ENCODE measurements around the gene GP9.
"Not testable (repeated sequence)": the region's sequence is repeated elsewhere in the genome, so short reads cannot be mapped to it uniquely, and the experiment has no call there.

Gene GP9

GRCh38 chr3:129052675-129053074, 7.9 kb upstream of the GP9 start:
- no peak for DNase-seq

- no peak for DNase-seq
Measured at GRCh38 chr3:129054605-129055104, 5.9 kb upstream of the GP9 start.

- DNase-seq = no peak
Measured at GRCh38 chr3:129056451-129057173, 4.0 kb upstream of the GP9 start.

GRCh38 chr3:129057249-129057648, 3.3 kb upstream of the GP9 start:
- DNase-seq = no peak

GRCh38 chr3:129058441-129059200, 2.0 kb upstream of the GP9 start:
- no peak for DNase-seq

DNA sequence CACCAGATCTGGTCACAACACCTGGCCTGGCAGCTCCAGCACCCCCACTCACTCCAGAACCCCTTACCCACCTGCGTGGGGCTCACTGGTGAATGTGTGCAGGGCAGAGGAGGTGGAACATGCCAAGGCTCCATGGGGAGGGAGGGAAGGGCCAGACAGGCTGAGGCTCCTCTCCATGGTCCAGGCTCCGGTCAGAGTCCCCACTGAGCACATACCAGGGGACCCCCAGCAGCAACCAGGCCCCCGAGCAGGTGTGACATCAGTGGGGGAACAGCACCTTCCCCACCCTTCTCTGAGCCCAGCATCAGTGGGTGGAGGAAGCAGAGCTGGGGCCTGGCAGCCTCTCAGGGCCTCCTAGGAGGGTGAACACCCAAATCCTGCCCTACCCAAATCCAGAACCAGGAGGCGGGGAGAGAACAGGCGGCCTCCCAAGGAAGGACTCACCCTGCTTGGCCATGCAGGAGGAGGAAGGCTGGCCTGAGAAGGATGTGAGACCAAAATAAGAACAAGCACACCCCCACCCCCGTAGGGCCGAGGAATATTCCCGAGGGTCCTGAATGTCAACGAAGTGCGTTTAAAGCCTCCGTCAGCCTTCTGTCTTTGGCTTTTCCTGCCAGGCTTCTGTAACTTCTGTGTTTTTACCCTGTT, 1.1 kb upstream of the GP9 start:
- no peak for DNase-seq

- DNase-seq = no peak
Measured at GRCh38 chr3:129061023-129061887, 676 bp downstream of the GP9 start.

GRCh38 chr3:129061888-129062834, 1.6 kb downstream of the GP9 start:
- DNase-seq = no peak

DNA sequence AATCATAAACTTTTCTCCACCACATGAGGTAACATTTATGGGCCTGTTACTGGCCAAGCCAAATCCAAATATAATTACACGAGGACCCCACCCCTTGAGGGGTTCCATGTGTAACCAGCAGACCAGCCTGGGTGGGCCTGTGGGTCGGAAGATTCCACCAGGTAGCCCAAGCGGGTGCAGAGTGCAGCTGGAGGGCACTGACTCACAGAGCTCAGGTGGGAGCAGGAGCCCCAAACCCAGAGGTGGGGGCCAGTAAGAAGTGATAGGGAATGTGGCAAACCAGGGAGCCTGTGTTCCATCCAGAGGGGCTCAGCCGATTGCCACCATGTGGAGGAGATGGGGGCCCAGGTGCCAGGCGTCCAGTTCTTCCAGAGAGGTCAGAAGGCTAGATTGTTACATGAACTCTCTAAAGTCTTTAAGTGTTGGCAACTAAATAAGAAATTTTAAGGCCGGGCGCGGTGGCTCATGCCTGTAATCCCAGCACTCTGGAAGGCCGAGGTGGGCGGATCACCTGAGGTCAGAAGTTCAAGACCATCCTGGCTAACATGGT, 2.6 kb downstream of the GP9 start:
- no peak for DNase-seq

DNA sequence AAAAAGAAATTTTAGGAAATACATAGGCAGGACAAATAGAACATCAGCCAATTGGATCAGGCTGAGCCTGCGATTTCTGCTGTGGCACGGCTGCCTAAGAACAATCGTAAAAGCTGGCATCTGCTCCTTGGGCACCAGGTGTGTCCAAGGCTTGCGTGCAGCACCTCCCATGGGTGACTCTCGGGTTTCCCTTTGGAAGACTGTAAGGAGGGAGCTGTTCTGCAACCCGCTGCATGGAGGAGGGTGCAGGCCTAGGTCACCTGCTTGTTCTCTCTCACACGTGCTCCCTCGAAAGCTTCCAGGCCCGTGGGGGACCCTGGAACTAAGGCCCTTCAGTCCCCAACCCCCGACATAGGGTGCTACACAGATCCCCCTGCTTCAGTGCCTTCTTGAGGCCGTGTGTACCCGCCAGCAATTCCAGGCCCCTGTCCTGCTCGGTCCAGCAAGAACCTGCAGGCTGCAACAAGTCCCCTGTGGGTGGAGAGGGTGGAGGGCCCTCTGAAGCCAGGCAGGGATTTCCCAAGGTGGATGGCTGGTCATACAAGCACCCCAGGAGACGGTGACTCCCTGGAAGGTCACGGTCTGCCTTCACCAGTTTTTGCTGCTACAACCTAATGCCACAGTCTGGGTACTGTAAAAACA, 3.4 kb downstream of the GP9 start:
- peak; percentile 70 for DNase-seq

DNA sequence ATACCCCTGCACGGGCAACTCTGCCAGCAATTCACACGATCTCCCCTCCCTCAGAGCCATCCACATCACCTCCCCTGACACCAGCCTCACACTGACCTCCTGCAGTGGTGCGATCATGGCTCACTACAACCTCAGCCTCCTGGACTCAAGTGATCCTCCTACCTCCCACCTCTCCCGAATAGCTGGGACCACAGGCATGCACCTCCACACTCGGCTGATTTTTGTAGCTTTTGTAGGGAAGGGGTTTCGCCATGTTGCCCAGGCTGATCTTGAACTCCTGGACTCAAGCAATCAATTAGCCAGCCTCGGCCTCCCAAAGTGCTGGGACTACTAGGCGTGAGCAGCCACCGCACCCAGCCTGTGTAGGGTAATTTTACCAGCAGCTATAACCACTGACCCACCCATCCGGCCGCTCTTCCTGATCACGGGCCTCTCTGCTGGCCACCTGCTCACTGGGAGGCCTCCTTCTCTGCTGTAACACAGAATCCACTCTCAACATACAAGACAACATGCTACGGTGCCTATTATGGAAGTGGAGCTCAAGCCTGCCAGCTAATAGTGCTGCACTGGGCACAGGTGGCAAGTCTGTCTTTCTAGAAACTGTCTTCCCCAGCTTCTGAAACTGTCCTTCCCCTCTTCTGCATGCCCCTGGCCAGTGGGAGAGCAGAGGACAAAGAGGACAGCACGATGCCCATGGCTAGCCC, 4.6 kb downstream of the GP9 start:
- no peak for DNase-seq

DNA sequence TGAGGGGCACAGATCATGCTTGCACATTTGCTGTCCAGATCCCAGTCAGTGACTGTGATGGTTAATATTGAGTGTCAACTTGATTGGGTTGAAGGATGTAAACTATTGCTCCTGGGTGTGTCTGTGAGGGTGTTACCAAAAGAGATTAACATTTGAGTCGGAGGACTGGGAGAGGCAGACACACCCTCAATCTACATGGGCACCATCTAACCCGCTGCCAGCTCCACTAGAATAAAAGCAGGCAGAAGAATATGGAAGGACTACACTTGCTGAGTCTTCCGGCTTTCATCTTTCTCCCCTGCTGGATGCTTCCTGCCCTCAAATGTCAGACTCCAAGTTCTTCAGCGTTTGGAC, 5.1 kb downstream of the GP9 start:
- no peak for DNase-seq

DNA sequence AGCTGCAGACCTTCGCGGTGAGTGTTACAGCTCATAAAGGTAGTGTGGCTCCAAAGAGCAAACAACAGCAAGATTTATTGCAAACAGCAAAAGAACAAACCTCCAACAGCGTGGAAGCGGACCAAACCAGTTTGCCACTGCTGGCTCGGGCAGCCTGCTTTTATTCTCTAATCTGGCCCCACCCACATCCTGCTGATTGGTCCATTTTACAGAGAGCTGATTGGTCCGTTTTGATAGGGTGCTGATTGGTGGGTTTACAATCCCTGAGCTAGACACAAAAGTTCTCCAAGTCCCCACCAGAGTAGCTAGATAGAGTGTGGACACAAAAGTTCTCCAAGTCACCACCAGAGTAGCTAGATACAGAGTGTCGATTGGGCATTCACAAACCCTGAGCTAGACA, 7.1 kb downstream of the GP9 start:
- not testable (repeated sequence) for DNase-seq

DNA sequence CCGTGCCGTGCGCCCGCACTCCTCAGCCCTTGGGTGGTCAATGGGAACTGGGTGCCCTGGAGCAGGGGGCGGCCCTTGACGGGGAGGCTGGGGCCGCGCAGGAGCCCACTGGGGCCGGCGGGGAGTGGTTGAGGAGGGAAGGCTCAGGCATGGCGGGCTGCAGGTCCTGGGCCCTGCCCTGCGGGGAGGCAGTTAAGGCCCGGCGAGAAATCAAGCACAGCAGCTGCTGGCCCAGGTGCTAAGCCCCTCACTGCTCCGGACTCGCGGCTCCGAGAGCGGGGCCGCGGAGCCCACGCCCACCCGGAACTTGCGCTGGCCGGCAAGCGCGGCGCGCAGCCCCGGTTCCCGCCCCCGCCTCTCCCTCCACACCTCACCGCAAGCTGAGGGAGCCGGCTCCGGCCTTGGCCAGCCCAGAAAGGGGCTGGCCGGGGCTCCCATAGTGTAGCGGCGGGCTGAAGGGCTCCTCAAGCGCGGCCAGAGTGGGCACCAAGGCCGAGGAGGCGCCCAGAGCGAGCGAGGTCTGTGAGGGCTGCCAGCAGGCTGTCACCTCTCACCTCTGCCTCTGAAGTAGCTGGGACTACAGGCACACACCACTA, 7.8 kb downstream of the GP9 start:
- DNase-seq = no peak

DNA sequence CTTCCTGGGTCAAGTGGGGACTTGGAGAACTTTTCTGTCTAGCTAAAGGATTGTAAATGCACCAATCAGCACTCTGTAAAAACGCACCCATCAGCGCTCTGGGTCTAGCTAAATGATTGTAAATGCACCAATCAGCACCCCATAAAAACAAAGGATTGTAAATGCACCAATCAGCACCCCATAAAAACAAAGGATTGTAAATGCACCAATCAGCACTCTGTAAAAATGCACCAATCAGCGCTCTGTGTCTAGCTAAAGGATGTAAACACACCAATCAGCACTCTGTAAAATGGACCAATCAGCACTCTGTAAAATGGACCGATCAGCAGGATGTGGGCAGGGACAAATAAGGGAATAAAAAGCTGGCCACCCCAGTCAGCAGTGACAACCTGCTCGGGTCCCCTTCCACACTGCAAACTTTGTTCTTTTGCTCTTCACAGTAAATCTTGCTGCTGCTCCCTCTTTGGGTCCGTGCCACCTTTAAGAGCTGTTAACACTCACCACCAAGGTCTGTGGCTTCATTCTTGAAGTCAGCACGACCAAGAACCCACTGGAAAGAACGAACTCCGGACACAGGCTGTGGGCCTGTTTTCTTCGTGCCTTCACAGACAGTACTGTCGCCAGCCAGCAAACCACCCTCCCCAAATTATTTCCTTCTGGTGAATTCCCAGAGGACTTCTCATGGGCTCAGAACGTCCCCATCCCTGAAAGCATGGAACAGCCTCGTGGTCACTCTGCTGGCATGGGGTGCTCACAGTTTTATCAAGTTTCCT, 8.9 kb downstream of the GP9 start:
- DNase-seq = not testable (repeated sequence)

DNA sequence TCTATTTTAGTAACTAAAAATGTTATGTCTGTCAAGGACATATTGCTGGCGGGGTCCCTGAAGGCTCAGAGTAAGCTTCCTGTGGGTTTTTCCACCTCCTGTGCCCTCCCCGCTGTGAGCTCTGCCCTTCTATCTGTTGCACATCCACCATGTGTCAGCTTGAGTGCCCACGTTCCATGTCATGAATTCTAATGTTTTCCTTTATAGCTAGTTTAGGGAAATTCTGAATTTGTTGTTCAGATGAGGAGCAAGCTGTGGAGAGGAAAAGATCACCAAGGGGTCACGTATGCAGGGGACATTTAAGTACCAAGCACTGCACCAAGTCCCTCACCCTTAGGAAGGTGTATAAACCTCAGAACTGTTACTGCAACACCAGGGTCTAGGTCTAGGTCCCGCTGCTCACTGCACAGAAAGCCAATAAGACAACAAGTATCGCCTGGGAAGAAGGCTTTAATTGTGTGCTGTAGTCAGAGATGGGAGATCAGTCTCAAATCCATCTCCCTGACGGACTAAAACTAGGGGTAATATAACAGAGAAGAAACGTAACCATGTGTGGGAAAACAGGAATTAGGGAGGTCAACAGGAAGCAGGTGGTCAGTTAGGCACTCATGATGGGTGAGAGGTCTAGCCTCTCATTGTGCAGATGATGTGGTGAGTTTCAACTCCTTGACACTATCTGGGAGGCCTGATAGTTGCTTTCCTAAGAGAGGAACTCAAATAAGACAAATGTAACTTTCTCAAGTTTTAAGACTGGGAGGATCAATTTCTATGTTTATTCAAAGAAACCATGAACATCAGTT, 9.7 kb downstream of the GP9 start:
- no peak for DNase-seq

- no peak for DNase-seq
Measured at GRCh38 chr3:129077222-129077621, 16.6 kb downstream of the GP9 start.

DNA sequence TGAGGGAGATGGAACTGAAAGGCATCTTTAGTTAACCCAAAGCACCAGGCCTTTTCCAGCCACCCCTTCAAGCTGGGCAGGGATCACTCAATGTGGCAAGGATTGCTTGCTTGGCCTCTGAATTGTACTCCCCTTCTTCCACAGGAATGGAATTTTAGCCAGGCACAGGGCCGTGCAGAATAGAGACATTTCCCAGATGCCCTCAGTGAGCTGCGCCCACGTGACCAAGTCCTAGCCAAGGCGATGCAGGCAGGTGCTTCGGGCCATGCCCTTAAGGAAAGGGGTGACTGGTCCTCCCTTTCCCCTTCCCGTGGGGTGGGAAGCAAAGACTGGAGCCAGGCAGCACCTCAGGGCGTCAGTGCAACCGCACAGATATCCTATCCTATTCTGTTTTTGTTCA, 17.9 kb downstream of the GP9 start:
- DNase-seq = no peak
